Measurements from ENCODE around the gene GARNL3. TPM values are rescaled to one million over a fixed set of nuclear protein-coding genes. Genes with fewer than 3 reads are reported as not detected.
A peak's percentile ranks its signal among the peaks of the same experiment; 100 is the strongest.

The GARNL3 gene
- total and polyA plus RNA-seq, 2 experiments from 2014 or later, result 9.5 to 10.5 TPM

DNA sequence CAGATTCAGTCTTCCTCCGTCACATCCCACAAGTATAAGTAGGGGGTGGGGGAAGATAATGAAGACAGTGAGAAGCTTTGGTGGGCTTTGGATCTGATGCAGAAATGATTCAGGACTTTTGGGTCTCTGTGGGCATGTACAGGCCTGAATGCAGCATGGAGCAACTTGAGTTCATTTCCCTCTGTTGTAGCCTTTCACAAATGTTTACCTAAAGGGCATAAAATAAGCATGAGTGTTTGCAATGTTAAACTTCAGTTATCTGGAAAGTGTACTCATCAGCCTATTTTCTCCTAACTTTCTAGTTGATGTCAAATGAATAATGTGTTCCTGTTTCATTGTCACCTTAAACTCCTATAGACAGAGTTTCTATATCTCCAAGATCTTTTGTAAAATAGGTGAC is 39.3 kb downstream of the GARNL3 start:
- H3K4me3 ChIP-seq, result no peak overlapping the region
- no peak for TF ChIP-seq EZH2 (IDR thresholded peaks at IDR 0.05; ENCODE audit: borderline replicate concordance)
- TF ChIP-seq, protein P1, sequence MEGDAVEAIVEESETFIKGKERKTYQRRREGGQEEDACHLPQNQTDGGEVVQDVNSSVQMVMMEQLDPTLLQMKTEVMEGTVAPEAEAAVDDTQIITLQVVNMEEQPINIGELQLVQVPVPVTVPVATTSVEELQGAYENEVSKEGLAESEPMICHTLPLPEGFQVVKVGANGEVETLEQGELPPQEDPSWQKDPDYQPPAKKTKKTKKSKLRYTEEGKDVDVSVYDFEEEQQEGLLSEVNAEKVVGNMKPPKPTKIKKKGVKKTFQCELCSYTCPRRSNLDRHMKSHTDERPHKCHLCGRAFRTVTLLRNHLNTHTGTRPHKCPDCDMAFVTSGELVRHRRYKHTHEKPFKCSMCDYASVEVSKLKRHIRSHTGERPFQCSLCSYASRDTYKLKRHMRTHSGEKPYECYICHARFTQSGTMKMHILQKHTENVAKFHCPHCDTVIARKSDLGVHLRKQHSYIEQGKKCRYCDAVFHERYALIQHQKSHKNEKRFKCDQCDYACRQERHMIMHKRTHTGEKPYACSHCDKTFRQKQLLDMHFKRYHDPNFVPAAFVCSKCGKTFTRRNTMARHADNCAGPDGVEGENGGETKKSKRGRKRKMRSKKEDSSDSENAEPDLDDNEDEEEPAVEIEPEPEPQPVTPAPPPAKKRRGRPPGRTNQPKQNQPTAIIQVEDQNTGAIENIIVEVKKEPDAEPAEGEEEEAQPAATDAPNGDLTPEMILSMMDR (IDR thresholded peaks at IDR 0.05; ENCODE audit: poor library complexity), result no peak
- no peak for TF ChIP-seq EZH2phosphoT487 (IDR thresholded peaks at IDR 0.05; ENCODE audit: low read depth, severe bottlenecking, unreplicated experiment)
- no peaks in the 10 kb centered on the region for H3K36me3 ChIP-seq (replicated peaks; ENCODE audit: insufficient read depth, low read depth)
- no peaks in the 10 kb centered on the region for H3K9me2 ChIP-seq (replicated peaks; ENCODE audit: insufficient read depth)
- no peaks in the 10 kb centered on the region for H3K9me3 ChIP-seq (ENCODE audit: low read depth)
- H4K20me1 ChIP-seq (ENCODE audit: insufficient read depth, poor library complexity, severe bottlenecking), result no peaks in the 10 kb centered on the region
- no peak for DNase-seq (ENCODE audit: low spot score)
- no peaks in the 10 kb centered on the region for H3K79me2 ChIP-seq
- peak overlapping the region; percentile 18 for H3K27ac ChIP-seq
- no peak overlapping the region for H2AFZ ChIP-seq
- 73% methylated on average over 1 of the region's 1 CpG for WGBS (ENCODE audit: low lambda C conversion rate, missing lambda C conversion rate)
- no peak overlapping the region for H3K4me2 ChIP-seq
- no peaks in the 10 kb centered on the region for H3K27me3 ChIP-seq
- peaks cover 19% of the 10 kb centered on the region for H3K4me1 ChIP-seq (ENCODE audit: insufficient read depth)

DNA sequence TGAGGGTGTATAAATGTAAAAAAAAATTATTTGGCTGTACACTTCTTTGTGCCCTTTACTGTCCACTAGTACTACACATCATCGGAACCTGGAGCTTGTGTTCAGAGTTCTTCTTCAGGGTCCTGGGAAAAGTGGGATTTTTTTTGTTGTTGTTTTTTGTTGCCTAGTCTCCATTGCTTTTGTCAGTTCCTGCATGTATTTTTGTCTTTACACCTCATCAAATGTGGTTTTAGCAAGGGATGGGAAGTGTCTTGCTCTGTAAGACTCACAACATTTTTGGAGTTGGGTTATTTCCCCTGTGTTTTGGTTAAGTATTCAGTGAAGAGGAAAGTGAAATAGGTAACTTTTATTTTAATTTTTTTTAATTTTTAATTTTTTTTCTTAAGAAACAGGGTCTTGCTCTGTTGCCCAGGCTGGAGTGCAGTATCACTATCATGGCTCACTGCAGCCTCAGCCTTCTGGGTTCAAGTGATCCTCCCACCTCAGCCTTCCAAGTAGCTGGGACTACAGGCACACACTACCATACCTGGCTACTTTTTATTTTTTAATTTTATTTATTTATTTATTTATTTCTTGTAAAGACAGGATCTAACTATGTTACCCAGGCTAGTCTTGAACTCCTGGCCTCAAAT is 40.7 kb downstream of the GARNL3 start:
- no peaks in the 10 kb centered on the region for H4K20me1 ChIP-seq (ENCODE audit: insufficient read depth, poor library complexity, severe bottlenecking)
- H3K4me1 ChIP-seq (ENCODE audit: insufficient read depth), result peaks cover 26% of the 10 kb centered on the region
- H3K27me3 ChIP-seq, result no peaks in the 10 kb centered on the region
- no peak overlapping the region for H2AFZ ChIP-seq
- H3K27ac ChIP-seq, result no peak overlapping the region
- no peaks in the 10 kb centered on the region for H3K9me3 ChIP-seq (ENCODE audit: low read depth)
- no peaks in the 10 kb centered on the region for H3K79me2 ChIP-seq
- 96% methylated on average over 1 of the region's 1 CpG for WGBS (ENCODE audit: low lambda C conversion rate, missing lambda C conversion rate)
- H3K9me2 ChIP-seq (replicated peaks; ENCODE audit: insufficient read depth), result no peaks in the 10 kb centered on the region
- no peak overlapping the region for H3K4me2 ChIP-seq
- H3K4me3 ChIP-seq, result no peak overlapping the region
- no peak for DNase-seq (ENCODE audit: low spot score)
- TF ChIP-seq, protein P1 (IDR thresholded peaks at IDR 0.05; ENCODE audit: poor library complexity), result no peak
- TF ChIP-seq EZH2 (IDR thresholded peaks at IDR 0.05; ENCODE audit: borderline replicate concordance) (no peak), EZH2phosphoT487 (IDR thresholded peaks at IDR 0.05; ENCODE audit: low read depth, severe bottlenecking, unreplicated experiment) (no peak)
- no peaks in the 10 kb centered on the region for H3K36me3 ChIP-seq (replicated peaks; ENCODE audit: insufficient read depth, low read depth)

DNA sequence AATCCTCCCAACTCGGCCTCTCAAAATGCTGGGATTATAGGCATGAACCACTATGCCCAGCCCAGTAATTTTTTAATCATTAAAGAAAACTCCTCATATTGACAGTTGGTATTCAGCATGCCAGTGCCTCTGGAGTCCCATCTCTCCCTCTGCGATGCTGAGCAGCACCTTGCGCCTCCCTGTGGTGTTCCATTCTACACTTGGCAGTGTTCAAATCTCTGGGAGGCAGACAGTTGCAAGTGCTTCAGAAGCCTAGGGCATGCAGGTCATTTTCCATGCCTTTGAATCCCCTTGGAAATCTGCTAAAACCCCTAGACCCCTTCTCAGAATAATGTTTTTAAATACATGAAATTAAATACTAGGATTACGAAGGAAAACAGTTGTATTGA is 41.3 kb downstream of the GARNL3 start:
- H3K9me3 ChIP-seq (ENCODE audit: low read depth), result no peaks in the 10 kb centered on the region
- TF ChIP-seq, protein P1 (IDR thresholded peaks at IDR 0.05; ENCODE audit: poor library complexity), result no peak
- no peak for TF ChIP-seq EZH2phosphoT487 (IDR thresholded peaks at IDR 0.05; ENCODE audit: low read depth, severe bottlenecking, unreplicated experiment)
- no peak for TF ChIP-seq EZH2 (IDR thresholded peaks at IDR 0.05; ENCODE audit: borderline replicate concordance)
- peaks cover 26% of the 10 kb centered on the region for H3K4me1 ChIP-seq (ENCODE audit: insufficient read depth)
- H3K9me2 ChIP-seq (replicated peaks; ENCODE audit: insufficient read depth), result no peaks in the 10 kb centered on the region
- 85% methylated on average over 4 of the region's 4 CpGs for WGBS (ENCODE audit: low lambda C conversion rate, missing lambda C conversion rate)
- no peaks in the 10 kb centered on the region for H3K27me3 ChIP-seq
- no peak overlapping the region for H3K4me2 ChIP-seq
- DNase-seq (ENCODE audit: low spot score), result no peak
- H3K4me3 ChIP-seq, result no peak overlapping the region
- H4K20me1 ChIP-seq (ENCODE audit: insufficient read depth, poor library complexity, severe bottlenecking), result no peaks in the 10 kb centered on the region
- H2AFZ ChIP-seq, result no peak overlapping the region
- H3K79me2 ChIP-seq, result no peaks in the 10 kb centered on the region
- no peak overlapping the region for H3K27ac ChIP-seq
- no peaks in the 10 kb centered on the region for H3K36me3 ChIP-seq (replicated peaks; ENCODE audit: insufficient read depth, low read depth)

Measured in hepatocyte (in vitro differentiated cells).